DOHH2 (cell line): Measurements from ENCODE around the gene TDRD15.

Source experiments
- EZH2phosphoT487 ChIP-seq: fragments of 200-600 bp; sonication (generic); IDR thresholded peaks from 2 replicates; pipeline ENCODE4 v1.6.1; 2017; ENCODE audit warnings: borderline replicate concordance, mild to moderate bottlenecking, antibody characterized with exemption, low read length, moderate library complexity, mixed read lengths
- TF ChIP-seq, protein P1 (sequence below): fragments of 200-600 bp; sonication (generic); IDR thresholded peaks from one replicate; pipeline ENCODE4 v1.5.1; 2014; ENCODE audit warnings: antibody characterized with exemption, mild to moderate bottlenecking, low read depth, low read length; ENCODE audit not compliant: poor library complexity, severe bottlenecking

- TF ChIP-seq, protein P1, sequence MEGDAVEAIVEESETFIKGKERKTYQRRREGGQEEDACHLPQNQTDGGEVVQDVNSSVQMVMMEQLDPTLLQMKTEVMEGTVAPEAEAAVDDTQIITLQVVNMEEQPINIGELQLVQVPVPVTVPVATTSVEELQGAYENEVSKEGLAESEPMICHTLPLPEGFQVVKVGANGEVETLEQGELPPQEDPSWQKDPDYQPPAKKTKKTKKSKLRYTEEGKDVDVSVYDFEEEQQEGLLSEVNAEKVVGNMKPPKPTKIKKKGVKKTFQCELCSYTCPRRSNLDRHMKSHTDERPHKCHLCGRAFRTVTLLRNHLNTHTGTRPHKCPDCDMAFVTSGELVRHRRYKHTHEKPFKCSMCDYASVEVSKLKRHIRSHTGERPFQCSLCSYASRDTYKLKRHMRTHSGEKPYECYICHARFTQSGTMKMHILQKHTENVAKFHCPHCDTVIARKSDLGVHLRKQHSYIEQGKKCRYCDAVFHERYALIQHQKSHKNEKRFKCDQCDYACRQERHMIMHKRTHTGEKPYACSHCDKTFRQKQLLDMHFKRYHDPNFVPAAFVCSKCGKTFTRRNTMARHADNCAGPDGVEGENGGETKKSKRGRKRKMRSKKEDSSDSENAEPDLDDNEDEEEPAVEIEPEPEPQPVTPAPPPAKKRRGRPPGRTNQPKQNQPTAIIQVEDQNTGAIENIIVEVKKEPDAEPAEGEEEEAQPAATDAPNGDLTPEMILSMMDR, result no peak
- no peak for TF ChIP-seq EZH2phosphoT487
Observed at GRCh38 chr2:21183726-21184125, 60.0 kb downstream of the TDRD15 start.
